LNCAP (cell line): ENCODE results near the gene PFDN2.

ENCODE experiments used
- TF ChIP-seq, protein P1 (sequence below): fragments of 450-650 bp; IDR thresholded peaks from 2 replicates; pipeline ENCODE4 v1.5.1; 2017; ENCODE audit warnings: mild to moderate bottlenecking

The PFDN2 gene

DNA sequence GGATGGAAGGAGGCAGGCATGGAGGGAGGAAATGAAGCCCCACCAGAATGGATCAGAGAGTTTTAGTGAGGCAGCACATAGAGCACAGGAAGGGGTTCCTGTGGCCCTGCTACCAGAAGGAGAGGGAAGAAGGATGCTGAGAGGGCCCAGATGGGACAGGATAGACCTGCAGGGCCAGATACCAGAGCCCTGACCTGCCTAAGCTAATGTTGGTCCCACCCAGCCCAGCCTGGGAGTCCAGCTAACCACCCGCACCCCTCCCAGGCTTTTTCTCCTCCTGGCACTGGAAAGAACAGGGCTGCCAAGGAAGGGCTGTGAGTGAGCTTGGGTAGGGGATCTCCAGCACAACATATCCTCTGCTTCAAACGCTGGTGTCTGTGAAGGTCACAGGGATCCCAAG is 35.4 kb downstream of the PFDN2 start:
- TF ChIP-seq, protein P1, sequence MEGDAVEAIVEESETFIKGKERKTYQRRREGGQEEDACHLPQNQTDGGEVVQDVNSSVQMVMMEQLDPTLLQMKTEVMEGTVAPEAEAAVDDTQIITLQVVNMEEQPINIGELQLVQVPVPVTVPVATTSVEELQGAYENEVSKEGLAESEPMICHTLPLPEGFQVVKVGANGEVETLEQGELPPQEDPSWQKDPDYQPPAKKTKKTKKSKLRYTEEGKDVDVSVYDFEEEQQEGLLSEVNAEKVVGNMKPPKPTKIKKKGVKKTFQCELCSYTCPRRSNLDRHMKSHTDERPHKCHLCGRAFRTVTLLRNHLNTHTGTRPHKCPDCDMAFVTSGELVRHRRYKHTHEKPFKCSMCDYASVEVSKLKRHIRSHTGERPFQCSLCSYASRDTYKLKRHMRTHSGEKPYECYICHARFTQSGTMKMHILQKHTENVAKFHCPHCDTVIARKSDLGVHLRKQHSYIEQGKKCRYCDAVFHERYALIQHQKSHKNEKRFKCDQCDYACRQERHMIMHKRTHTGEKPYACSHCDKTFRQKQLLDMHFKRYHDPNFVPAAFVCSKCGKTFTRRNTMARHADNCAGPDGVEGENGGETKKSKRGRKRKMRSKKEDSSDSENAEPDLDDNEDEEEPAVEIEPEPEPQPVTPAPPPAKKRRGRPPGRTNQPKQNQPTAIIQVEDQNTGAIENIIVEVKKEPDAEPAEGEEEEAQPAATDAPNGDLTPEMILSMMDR: no peak

DNA sequence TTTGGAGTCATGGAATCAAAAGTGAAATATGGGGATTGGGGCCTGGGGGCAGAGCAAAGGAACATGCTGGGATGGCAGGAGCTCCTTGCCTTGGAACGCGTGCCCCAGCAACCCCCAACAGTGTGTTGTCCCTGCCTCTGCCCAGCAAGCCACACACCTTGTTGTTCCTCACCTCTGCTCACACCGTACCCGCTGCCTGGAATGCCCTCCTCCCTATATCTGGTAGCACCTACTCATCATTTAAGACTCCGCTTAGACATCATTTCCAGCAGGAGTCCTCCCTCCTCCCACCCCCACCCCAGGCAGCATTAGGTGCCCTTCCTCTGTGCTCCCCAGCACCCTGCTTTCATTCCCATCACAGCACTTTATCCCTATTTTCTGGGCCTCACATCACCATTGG is 36.3 kb downstream of the PFDN2 start:
- TF ChIP-seq, protein P1: no peak

DNA sequence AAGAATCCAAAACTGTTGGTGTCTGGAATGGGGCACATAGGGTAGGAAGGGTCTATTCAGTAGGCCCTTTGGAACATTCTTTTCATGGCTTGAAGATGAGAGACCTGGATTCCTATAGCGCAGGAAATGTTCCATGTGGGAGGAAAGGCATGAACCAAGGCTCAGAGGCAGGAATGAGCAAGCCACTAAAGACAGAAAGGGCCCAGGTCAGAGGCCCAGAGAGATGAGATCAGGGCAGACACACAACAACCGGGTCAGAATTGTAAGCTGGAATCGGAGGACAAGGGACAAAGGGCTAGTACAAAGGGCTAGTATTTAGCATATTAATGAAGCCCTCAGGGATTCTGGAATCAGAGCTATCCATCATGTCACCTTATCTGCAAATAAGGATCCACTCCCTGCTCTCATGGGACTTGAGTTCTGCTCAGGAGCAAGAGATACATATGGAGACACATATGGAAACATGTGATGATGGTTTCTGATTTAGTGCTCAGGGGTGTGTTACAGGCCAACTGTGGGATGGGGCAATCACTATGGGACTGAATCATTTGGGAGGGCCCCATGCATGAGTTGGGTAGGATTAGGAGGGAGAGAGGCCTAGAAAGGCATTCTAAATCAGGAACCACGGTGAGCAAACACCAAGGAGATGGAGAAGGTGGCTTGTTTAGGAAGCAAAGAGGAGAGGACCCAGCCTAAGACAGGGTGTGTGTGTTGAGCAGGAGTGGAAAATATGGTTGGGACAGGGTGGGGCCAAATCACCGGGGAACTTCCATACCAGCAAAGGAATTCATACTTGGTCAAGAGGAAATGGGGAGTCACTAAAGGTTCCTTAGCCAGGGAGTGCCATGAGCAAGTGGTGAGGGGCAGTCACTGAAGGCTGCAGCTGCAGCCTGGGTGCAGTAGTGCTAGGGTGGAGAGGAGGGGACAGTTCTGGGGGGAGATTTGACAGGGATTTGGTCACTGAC is 37.1 kb downstream of the PFDN2 start:
- TF ChIP-seq, protein P1: no peak

DNA sequence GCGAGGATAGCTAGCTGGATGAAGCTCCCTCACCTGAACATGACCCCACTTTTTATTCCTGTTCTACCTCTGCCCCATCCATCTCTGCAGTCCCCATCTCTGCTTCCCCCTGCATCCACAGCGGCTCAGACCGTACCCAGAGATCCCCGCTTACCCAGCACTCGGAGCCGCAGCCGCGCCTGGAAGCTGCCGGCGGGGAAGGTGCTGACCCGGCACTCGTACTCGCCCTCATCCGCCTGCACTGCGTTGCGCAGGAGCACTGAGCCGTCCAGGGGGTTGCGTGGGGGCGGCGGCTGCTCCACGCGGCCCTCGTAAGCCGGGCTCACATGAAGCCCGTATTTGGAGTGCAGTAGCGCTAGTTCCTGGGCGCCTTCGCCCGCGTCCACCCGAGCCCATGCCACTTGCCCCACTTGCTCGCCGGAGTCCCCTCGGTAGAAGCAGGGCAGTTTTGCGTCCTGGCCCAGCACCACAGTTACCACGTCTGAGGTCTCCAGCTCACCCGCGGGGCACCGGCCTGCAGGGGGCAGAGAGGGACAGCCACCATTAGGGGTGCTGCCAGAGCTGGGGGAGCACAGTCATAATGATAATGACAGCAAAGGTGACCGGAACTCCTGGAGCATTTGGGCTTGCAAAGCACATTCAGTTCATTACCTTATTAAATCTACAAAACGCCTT is 38.3 kb downstream of the PFDN2 start:
- TF ChIP-seq, protein P1: no peak

DNA sequence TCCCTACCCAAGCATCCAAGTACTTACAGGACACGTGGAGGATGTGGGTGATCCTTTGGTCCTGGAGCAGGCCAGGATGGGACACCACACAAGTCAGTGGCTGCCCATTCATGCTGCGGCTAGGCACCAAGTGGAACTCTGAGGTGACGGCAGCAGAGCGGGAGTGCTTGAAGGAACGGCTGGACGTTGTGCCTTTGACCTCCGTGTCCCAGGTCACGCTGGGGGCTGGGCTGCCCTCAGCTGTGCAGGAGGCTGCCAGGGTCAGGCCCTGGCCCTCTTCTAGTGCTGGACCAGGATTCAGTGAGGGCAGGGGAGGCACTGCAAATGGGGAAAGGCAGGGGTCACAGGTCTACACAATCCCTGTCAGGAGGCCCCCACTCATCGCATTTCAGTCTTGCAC is 40.4 kb downstream of the PFDN2 start:
- TF ChIP-seq, protein P1: no peak

DNA sequence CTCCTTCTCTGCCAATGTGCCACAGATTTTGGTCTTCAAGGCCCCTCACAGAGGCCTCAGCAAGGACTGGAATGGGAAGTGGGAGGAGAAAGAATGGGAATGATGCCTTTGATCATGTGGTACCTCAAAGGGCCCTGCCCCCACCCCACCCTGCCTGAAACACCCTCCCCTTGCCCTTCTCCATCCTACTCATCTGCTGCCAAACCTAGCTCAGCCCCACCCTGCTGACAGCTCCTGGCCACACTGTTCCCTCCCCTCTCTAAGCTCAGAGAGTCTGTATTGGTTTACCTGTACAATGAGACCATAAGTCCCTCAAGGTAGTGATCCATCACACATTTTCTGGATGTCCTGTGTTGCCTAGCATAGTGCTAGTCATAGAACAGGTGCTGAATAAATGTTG is 41.4 kb downstream of the PFDN2 start:
- TF ChIP-seq, protein P1: no peak

DNA sequence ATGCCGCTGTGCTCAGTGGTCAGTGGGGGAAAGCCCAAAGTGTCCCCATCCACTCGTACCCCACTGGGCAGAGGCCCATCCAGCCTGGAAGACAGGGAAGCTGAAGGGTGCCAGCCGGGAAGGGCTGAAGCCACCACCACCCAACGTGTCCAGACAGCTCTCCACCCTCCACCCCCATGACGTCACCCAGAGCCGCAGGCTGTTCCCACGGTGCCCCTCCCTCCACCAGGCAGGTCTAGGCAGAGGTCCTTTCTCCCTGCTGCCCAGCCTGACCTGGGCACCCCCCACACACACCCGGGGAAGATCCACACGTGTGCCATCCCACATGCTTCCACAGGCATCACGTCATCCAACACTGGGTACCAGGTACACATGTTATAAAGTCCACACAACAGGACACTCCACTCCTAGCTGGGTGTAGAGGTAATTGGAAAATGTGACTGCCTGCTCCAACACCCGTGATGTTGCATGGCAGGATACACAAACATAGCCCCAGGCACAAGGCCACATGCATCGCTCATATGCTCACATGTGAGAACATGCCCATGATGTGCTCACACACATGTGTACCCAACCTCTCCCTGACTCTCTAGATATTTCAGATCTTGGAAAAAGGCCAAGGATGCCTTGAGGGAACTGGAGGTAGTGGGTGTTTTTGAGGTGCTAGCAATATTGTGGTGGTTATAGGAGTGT is 43.0 kb downstream of the PFDN2 start:
- TF ChIP-seq, protein P1: no peak
